ENCODE results near the gene SNIP1. TPM values are rescaled to one million over a fixed set of nuclear protein-coding genes. Genes with fewer than 3 reads are reported as not detected.
"Not testable (repeated sequence)": the region's sequence is repeated elsewhere in the genome, so short reads cannot be mapped to it uniquely, and the experiment has no call there.

Gene SNIP1
- total RNA-seq, 4 donors from 2014 or later = 9.9 to 18.2 (median 15.7) TPM

- no peak overlapping the region for H3K4me3 ChIP-seq (ENCODE audit: low read depth, poor library complexity, severe bottlenecking)
- TF ChIP-seq POLR2A (IDR thresholded peaks at IDR 0.05) (no peak), CTCF (IDR thresholded peaks at IDR 0.05) (no peak)
- intact Hi-C loops (cut with DNase I; ENCODE audit: low total_unique reads) = no loop called here
- 86 to 90% methylated on average over 2 of the region's 2 CpGs for WGBS, 2 donors
- peak in 1 of 2 donors; percentile 34 for DNase-seq (ENCODE audit: low spot score in 2 of 2)
Measured at GRCh38 chr1:37537378-37537777, 16.7 kb downstream of the SNIP1 start.

- no peak overlapping the region for H3K4me3 ChIP-seq (ENCODE audit: low read depth, poor library complexity, severe bottlenecking)
- intact Hi-C loops (cut with DNase I; ENCODE audit: low total_unique reads) = no loop called here
- TF ChIP-seq CTCF (IDR thresholded peaks at IDR 0.05) (no peak), POLR2A (IDR thresholded peaks at IDR 0.05) (no peak)
- 85 to 95% methylated on average over 4 of the region's 4 CpGs for WGBS, 2 donors
- DNase-seq (ENCODE audit: low spot score in 2 of 2) = peak in 1 of 2 donors; percentile 20
Measured at GRCh38 chr1:37533317-37534093, 20.6 kb downstream of the SNIP1 start.

- H3K4me3 ChIP-seq (ENCODE audit: low read depth, poor library complexity, severe bottlenecking); DNase-seq (ENCODE audit: low spot score in 2 of 2); intact Hi-C loops (cut with DNase I; ENCODE audit: low total_unique reads): not testable (repeated sequence)
- WGBS, 2 donors = 88 to 90% methylated on average over 4 of the region's 4 CpGs
Measured at GRCh38 chr1:37532418-37533156, 21.5 kb downstream of the SNIP1 start.

GRCh38 chr1:37529888-37530287 lies 24.2 kb downstream of the SNIP1 start:
- H3K4me3 ChIP-seq (ENCODE audit: low read depth, poor library complexity, severe bottlenecking); intact Hi-C loops (cut with DNase I; ENCODE audit: low total_unique reads); DNase-seq (ENCODE audit: low spot score in 2 of 2): not testable (repeated sequence)
- 93 to 100% methylated on average over 1 of the region's 1 CpG for WGBS, 2 donors

GRCh38 chr1:37519613-37520012 lies 34.5 kb downstream of the SNIP1 start:
- no peak overlapping the region for H3K4me3 ChIP-seq (ENCODE audit: low read depth, poor library complexity, severe bottlenecking)
- intact Hi-C loops (cut with DNase I; ENCODE audit: low total_unique reads) = no loop called here
- no peak for DNase-seq (ENCODE audit: low spot score in 2 of 2)
- TF ChIP-seq CTCF (IDR thresholded peaks at IDR 0.05) (no peak), POLR2A (IDR thresholded peaks at IDR 0.05) (no peak)

GRCh38 chr1:37518929-37519328 lies 35.2 kb downstream of the SNIP1 start:
- intact Hi-C loops (cut with DNase I; ENCODE audit: low total_unique reads) = not testable (repeated sequence)

GRCh38 chr1:37518241-37518640 lies 35.9 kb downstream of the SNIP1 start:
- intact Hi-C loops (cut with DNase I; ENCODE audit: low total_unique reads); DNase-seq (ENCODE audit: low spot score in 2 of 2); H3K4me3 ChIP-seq (ENCODE audit: low read depth, poor library complexity, severe bottlenecking): not testable (repeated sequence)
- 92% methylated on average over 21 of the region's 31 CpGs; no CpG with 5 or more reads in 1 of the 2 donors for WGBS, 2 donors

More at GRCh38 chr1:37518929-37519328, 35.2 kb downstream of the SNIP1 start:
- H3K4me3 ChIP-seq (ENCODE audit: low read depth, poor library complexity, severe bottlenecking); DNase-seq (ENCODE audit: low spot score in 2 of 2): not testable (repeated sequence)
- 74 to 86% methylated on average over 15 of the region's 15 CpGs for WGBS, 2 donors

Measured in lower leg skin (tissue), 4 donors.